M059J (cell line): ENCODE results near the gene LRWD1. TPM values are rescaled to one million over a fixed set of nuclear protein-coding genes. Genes with fewer than 3 reads are reported as not detected.
A peak's percentile ranks its signal among the peaks of the same experiment; 100 is the strongest.

ENCODE experiments used
- DNase-seq: peaks from one replicate; pipeline ENCODE4 v3.0.0-alpha.2; 2012; ENCODE audit warnings: low read depth
- total RNA-seq: library from RNA; depleted of rRNA; stranded (reverse); fragments of >200 nt; shearing (Covaris generic); gene quantifications from 2 replicates; pipeline ENCODE4 v1.2.3, GENCODE V29; 2014; rRNA removed

The LRWD1 gene
- 27.3 and 27.4 TPM in 2 replicates for total RNA-seq

DNA sequence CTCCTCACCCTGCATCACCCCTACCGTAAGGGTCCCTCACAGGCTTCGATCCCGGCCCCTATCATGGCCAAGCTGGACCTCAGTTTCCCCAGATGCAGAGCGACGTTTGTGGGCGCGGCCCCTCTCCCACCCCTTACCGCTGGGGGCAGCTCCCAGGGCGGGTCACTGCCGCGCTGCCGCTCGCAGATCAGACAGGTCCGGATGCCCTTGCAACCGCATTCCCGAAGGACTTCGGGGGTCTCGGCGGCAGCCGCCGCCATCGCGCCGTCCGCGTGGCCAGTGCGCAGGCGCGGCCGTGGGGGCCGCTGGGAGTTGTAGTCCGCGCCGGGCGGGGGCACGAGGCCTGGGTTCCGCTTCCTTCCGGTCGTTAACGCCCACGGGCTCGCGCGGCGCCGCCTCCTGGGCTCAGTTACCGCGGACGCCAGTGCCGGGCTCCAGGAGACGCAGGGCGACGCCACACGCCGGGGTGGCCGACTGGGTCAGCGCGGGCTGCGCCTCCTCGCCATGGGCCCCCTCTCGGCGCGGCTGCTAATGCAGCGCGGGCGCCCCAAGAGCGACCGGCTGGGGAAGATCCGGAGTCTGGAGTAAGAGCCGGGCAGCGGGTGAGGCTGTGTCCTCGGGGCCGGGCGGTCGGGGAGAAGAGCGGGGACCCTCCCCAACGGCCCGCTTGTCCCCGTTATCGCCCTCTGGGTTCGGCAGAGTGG lies at the start of gene LRWD1, which contains the start of gene ALKBH4:
LRWD1 (plus strand) TSS at position 408 of the 704 bp plus-strand sequence; CDS start at position 505, 97 bp downstream.
ALKBH4 (minus strand) TSS at position 287 of the 704 bp plus-strand sequence; CDS start at position 260, 27 bp downstream.
- DNase-seq: peak; percentile 91

DNA sequence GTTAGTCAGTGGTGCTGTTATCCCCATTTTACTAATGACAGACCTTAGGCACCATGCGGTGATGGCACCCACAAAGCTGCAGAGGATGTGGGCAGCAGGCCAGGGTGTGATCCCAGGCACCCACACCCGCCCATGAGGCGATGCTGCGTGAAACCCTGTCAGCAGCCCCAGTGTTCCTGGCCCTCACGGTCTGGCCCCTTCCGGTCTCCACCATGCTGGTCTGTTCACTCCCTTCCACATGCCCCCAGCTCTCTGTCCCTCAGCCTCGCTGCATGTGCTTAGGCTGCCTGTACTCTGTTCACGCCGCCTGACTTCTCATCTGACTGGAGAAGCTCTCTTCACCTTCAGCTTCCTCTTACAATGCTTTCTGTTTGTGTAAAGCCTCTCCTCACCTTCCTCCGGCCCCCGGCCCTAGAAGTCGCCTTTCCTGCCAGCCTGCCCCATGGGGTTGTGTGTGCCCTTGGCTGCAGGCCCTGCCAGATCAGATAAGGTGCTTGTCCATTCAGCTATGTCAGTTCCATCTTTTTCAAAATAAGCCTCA lies 49.0 kb upstream of the LRWD1 start:
- no peak for DNase-seq

DNA sequence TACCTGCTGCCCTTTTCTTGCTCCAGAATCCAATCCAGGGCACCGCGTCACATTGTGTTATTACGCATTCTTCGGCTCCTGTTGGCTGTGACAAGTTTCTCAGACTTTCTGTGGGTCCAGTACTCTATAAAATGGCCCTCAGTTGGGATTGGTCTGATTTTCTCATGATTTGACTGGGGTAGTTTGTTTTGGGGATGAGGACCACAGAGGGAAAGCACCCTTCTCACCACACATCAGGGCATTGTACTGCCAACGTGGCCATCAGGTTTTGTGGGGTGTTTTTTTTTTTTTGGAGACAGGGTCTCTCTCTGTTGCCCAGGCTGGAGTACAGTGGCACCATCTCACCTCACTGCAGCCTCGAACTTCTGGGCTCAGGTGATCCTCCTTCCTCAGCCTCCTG lies 48.4 kb upstream of the LRWD1 start:
- no peak for DNase-seq

DNA sequence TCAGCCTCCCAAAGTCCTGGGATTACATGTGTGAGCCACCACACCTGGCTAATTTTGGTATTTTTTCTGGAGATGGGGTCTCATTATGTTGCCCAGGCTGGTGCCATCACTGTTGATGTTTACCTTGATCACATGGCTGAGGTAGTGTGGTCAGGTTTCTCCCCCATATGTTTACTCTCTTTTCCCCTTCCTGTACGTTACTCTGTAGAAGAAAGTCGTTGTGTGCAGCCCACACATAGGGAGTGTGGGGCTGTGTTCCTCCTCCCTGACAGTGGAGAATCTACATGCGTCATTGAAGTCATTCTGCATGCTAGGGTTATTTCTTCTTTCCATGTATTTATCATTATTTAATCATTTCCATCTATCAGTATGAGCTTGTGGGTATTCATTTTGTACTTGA lies 47.7 kb upstream of the LRWD1 start:
- DNase-seq: no peak

DNA sequence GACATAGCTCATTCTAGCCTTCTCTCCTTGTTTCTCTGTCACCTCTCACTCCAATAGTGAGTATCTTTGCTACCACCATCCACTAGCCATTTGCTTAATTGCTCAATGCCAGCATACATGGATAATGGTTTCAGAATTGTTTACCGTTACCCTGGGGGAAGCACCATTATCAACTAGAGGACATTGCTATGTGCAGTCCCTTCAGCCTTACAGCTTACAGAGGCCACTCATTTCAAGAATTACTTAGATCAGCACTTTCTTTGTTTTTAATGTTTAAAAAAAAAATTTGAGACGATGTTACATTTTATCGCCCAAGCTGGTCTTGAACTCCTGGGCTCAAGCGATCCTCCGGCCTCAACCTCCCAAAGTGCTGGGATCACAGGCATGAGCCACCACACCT lies 46.2 kb upstream of the LRWD1 start:
- DNase-seq: no peak

DNA sequence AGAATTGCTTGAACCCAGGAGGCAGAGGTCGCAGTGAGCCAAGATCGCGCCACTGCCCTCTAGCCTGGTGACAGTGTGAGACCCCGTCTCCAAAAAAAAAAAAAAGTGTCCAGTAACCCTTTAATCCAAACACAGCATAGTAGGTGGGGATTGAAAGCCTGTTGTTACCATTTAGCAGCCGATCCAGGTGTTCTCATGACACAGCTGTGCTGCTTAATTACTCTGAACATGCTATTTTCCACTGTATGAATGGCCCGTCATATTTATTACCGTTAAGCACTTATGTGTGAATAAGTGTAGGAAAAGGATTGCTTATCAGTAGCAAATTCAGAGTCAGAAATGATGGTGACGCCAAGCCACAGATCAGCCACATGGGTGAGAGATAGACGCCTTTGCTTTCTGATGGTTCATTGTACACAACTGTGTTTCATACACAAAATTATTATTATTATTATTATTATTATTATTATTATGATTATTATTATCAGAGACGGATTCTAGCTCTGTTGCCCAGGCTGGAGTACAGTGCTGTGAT lies 43.0 kb upstream of the LRWD1 start:
- DNase-seq: no peak

DNA sequence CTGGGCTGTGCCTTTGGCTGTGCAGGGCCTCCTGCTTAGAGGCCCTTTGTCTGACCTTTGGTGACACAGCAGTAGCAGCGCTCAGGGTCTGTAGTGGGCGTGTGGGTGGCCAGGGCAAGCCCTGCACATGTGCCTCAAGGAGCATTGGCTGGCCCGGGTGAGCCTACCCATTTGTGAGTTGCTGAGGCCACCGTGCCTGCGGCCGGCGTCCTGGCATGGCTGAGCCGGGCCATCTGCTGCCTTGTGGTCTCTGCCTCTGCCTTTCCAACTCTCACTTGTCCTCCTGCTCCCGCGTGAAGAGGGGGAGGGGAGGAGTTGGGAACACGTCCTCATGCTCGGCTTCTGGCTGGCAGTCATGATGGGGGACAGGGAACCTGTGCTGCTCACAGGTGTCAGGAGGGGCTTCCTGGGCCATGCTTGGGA lies 40.6 kb upstream of the LRWD1 start:
- DNase-seq: no peak

DNA sequence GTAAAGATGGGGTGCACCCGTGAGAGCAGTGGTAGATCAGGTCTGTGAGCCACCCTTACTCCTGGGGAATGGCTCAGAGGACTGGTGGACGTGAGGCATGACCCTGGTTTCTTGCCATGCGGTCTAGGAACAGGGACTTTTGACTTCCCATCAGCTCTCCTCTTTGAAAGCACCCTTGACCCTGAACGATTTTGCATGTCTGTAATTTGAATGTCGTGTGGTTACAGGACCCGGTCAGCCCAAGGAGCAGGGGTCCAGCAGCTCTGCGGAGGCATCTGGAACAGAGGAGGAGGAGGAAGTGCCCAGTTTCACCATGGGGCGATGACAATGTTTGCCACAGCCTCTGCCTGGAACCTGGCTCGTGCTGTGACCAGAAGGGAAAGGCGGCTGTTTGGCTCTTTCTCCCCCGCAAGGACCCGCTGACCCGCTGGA lies 40.0 kb upstream of the LRWD1 start:
- DNase-seq: no peak

DNA sequence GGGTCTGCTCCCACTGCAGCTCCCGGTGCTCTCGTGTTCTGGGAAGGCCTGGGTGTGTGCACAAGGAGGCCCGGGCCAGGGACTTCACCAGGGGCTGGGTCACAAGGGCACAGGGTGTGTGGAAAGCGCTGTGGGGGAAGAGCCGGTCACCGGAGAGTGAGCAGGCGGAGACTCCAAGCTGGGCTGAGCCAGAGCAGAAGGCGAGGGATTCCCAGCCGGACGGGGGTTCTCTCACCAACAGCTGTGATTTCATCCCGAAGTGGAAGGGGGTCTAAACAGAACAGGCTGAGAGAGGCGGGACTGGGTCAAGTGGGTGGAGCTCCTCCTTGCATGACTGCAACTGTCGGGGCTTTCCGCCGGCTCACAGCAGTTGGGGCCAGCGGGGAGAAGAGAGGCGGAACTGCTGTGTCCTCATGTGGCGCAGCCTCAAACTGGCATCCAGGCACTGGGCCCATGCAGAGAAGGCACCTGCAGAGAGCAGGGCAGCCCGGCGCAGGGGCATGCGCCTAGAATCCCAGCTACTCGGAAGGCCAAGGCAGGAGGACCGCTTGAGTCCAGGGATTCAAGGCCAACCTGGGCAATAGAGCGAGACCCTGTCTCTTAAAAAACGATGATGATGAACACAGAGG lies 39.0 kb upstream of the LRWD1 start:
- no peak for DNase-seq

DNA sequence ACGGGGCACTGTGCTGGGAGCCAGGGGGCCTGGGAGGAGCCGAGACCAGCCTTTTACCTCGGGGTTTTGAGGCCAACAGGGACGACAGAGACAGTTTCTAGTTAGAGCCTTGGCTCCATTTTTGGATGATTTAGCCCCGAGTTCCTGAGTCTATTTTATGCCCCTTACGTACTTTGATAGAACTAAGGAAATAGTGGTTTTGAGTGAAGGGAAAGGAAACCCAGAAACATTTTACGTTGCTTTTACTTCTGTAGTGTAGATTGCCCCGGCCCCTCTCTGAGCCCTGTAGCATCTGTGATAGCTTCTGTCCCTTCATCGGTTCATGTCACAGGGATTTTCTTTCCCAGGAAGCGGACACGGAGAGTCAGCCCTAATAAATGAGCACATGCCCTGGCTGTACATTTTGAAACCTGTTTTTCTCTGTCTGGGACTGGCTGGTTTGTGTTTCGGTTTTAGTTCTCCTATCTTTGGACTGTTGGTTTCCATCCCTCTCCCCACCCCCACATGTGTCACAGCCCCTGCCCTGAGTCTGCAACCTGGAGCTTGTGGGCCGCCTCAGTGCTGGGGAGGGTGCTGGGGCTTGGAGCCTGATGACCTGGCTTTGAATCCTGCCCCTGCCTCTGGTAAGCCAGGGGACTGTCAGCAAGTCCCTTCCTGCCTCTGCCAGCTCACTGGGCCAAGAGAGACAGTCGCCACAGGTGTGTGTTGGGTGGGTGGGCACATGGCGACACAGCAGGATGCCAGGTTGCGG lies 38.3 kb upstream of the LRWD1 start:
- no peak for DNase-seq

DNA sequence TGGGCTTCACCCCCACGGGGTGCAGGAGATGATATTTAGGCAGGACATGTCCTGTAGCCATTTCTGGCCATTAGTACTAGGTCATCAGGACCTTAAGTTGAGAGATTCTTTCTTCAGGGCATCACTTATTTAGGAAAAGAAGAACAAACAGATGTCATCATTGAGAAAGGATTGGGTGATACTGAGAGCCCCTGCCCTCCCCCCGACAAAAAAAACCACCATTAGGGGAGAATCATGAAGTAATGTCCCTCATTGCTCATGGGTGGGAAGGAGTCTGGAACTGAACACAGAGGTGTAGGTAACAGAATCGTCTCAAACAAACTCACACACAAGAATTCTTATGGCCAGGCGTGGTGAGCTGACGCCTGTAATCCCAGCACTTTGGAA lies 37.8 kb upstream of the LRWD1 start:
- no peak for DNase-seq

DNA sequence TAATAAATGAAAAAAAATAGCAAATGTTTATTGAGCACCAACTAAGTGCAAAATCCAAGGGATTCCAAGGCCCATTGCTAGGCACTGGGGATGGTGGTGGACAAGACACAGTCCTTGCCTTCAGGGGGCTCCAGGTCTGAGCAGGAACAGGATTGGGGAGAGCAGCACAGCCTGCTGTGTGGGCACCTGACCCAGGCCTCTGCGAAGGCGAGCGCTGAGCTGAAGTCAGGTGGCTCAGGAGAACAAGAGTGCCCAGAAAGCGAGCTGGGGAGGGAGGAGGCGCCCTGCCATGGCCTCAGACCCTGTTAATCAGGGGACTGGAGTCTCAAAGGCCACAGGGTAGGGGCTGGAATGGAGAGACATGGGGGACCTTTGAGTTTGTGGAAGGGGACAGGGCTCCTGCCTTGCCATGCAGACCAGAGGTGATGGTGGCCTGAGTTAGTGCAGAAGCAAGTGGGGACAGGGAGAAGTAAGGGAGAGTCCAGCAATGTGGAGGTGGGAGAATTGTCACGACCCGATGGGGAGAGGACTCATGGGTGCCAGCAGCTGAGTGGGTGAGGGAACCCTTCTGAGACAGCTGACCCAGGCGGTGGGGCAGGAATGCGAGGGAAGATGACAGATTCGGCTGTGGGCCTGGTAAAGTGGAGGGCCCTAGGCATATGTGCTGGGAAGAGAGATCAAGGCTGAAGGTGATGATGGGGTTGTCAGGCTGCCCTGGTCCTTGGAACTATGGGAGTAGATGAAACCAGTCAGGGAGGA lies 35.5 kb upstream of the LRWD1 start:
- no peak for DNase-seq

DNA sequence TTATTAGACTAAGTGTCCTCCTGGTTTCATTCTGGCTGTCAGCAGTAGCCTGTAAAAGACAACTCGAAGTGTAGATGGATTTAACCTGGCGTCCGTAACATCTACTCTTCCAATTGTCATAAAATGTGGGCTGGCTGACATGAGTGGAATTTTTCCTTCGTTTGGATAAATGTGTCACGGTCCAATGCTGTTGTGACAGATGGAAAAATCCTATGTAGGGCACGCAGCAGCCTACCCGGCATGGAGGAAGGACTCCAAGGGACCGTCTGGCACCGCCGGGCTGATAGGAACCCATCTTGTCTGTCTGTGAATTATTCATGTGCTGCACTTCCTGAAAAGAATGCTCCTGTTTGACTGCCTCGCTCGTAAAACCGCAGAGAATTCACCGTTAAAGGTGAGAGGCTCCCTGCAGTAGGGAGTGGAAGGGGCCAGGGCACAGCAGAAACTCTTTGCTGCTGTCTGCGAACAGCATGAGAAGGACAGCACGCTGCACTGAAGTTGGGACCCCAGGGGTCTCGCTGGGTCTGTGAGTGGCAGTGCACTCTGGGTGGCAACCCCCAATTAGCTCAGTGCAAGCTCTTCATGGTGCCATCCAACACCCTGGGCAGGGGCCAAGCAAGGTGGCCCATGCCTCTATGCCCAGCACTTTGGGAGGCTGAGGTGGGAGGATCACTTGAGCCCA lies 33.0 kb upstream of the LRWD1 start:
- peak; percentile 80 for DNase-seq

DNA sequence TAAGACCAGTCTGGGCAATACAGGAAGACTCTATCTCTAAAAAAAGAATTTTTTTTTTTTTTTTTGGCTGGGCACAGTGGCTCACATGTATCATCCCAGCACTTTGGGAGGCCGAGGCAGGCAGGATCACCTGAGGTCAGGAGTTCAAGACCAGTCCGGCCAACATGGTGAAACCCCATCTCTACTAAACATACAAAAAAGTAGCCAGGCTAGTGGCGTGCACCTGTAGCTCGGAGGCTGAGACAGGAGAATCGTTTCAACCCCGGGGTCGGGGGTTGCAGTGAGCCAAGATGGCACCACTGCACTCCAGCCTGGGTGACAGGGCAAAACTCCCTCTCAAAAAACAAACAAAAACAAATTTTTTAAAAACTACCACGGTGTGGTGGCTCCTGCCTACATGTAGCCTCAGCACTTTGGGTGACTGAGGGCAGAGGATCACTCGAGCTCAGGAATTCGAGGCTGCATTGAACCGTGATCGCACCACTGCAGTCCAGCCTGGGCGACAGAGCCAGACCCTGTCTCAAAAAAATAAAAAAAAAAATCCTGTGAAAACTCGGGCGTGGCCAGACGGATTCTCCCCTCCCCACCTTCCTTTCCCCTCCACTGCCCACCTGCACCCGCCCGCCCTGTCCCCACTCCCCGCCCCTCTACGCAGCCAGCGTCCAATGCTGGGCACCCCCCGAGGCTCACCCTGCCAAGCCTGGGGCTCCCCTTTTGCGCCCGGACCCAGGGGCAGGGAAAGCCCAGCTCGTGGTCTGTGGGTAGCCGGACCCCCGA lies 32.2 kb upstream of the LRWD1 start:
- DNase-seq: no peak

DNA sequence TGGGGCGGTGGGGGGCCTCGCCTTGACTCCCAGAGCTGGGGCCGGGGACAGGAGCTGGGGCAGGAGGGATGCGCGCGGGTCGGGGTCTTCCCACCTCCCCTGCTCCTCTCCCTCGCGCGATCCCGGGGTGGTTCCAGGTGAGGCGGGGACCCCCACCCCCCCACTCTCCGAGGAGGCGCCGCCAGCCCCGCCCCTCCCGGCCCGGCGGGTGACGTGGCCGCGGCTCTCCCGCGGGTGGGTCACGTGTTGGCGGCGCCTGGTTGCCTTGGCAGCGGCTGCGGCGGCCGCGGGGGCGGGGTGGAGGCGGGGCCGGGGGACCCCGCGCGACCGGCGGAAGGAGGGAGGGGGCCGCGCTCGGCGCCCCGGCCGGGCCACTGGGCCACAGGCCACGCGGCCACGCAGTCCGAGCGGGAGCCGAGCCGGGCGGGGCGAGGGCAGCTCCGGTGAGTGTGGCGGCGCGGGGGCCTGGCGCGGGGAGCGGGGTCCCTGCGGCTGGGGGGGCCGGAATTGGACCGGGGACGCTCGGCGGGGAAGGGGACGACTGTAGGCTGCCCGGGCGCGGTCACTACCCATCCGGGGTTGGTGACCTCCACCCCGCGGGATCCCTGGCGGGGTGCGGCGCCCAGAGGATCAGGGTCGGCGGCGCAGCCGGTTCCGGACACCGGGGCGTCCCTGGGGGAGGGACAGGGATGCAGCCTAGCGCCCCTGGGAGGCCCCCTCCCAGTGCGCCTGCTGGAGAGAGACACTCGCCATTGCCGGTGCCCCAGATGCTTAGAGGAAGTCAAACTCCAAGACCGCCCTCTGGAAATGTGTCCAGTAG lies 31.4 kb upstream of the LRWD1 start, which contains the start of gene ORAI2:
ORAI2 (plus strand) TSS at position 357 of the 820 bp plus-strand sequence. CDS start 5,382 bp downstream, outside the sequence.
- peak; percentile 71 for DNase-seq

DNA sequence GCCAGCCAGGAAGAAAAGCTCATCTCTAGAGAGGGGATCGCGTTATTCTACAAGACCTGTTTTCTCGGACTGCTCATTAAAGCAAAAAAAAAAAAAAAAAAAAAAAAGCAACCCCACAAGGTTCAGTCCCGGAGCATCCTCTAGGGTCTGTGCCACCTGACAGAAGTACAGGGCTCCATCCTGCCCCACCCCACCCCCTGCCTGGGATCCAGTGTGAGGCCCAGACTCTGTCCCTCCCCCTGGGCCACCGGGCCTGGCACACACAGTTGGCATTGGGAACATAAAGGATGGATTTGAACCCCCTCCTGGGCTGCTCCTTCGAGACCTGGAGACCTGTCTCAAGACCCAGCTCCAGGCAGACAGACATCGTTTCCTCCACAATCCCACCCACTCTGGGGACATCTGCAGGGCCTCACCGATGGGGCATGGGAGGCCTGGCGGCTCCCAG lies 30.7 kb upstream of the LRWD1 start:
- no peak for DNase-seq

DNA sequence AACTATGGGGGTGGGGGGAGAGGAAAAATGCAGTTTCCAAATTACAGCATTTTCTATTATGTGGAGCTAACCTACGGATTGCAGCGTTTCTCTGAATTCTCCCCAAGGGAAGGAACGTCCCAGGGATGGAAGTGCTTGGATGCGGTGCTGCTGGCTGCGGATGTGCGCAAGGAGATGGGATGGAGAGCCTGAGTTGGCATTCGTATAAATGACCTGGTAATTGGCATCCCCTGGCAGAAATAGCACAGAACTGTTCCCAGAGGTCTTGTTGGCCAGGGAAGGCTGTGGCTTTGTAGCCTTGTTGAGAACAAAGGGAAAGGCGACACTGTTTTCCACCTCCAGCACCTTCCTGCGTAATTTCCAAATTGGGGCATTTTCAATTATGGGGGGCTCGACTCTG lies 28.7 kb upstream of the LRWD1 start:
- no peak for DNase-seq

DNA sequence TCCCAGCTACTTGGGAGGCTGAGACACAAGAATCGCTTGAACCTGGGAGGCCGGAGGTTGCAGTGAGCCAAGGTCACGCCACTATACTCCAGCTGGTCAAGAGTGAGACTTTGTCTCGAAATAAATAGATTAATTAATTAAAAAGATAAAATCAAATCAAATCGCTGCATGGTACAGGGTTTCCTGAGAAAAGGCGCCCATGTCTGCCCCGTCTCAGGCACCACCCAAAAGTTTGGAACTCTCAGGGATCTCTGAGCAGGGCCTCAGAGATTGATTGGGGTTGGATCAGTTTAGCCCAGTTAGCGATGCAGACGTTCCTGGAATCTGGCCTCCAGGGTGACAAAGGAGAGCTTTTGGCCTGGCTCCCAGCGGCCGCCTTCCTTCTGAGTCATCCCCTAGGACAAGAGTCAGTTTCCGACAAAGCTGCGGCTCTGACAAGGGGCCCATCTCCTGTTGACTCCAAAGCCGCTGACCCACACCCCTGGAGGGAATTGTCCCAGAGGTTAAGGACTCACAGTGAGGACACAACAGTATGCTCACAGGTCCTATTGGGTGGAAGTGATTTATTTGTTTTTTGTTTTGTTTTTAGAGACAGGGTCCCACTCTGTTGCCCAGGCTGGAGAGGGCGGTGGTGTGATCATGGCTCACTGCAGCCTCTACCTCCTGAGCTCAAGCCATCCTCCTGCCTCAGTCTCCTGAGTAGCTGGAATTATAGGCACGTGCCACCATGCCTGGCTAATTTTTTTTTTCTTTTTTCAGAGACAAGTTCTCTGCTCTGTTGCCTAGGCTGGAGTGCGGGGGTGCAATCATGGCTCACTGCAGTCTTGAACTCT lies 24.6 kb upstream of the LRWD1 start:
- DNase-seq: peak; percentile 96
